Measurements from ENCODE around the gene BLOC1S5. TPM values are rescaled to one million over a fixed set of nuclear protein-coding genes. Genes with fewer than 3 reads are reported as not detected.

The BLOC1S5 gene
- polyA plus RNA-seq, 2 donors, result 3.9 to 4.5 TPM

DNA sequence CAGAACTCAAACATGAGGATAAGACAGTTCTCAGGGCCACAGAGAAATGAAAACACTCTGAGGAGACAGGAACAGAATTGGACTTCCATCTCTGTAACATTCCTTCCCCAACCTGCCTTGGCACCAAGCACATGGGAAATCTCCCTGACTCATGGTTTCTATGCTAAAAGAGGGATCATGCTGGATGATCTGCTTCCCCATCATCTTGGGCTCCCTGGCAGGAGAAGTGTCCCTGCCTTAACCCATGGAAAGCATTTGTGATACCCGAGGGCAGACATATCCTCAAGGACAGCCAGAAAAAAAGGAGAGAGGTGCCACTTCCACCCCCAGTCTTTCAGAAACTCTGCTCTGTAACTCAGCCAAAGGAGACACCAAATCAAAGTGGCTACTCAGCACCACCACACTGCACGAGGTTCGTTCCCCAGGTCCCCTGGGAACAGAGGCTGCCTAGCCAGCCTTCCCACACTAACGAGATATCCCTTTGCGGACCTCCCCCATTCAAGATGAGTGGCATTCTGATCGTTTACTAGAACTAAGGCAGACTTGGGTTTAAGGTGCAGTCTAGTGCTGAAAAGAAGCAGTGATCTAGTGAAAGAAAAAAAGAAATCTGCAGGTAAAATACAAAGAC, 34.8 kb downstream of the BLOC1S5 start:
- no peaks in the 10 kb centered on the region for H3K9me3 ChIP-seq (ENCODE audit: control insufficient read depth in 2 of 2, insufficient read depth in 1 of 2, low read depth in 1 of 2, low read length in 1 of 2)
- H3K36me3 ChIP-seq (ENCODE audit: control insufficient read depth in 2 of 2, insufficient read depth in 2 of 2, low read length in 1 of 2), result peaks cover 0 to 2% of the 10 kb centered on the region in 2 donors
- no peaks in the 10 kb centered on the region for H3K4me1 ChIP-seq (ENCODE audit: control insufficient read depth in 2 of 2, insufficient read depth in 2 of 2, low read length in 1 of 2)
- no peak overlapping the region for H3K4me3 ChIP-seq (ENCODE audit: low read depth in 1 of 2, low read length in 2 of 2)
- WGBS, 2 donors, result 40 to 43% methylated on average over 6 of the region's 6 CpGs
- H3K27me3 ChIP-seq (ENCODE audit: control insufficient read depth in 1 of 2, insufficient read depth in 2 of 2, low read length in 2 of 2), result no peaks in the 10 kb centered on the region
- no peak overlapping the region for H3K27ac ChIP-seq (ENCODE audit: low read depth in 2 of 2, low read length in 1 of 2)

- Histone ChIP-seq H3K9me3 (ENCODE audit: control insufficient read depth in 2 of 2, insufficient read depth in 1 of 2, low read depth in 1 of 2, low read length in 1 of 2) (no peaks in the 10 kb centered on the region), H3K27me3 (ENCODE audit: control insufficient read depth in 1 of 2, insufficient read depth in 2 of 2, low read length in 2 of 2) (no peaks in the 10 kb centered on the region), H3K27ac (ENCODE audit: low read depth in 2 of 2, low read length in 1 of 2) (no peak overlapping the region), H3K4me3 (ENCODE audit: low read depth in 1 of 2, low read length in 2 of 2) (no peak overlapping the region), H3K36me3 (ENCODE audit: control insufficient read depth in 2 of 2, insufficient read depth in 2 of 2, low read length in 1 of 2) (peaks cover 0 to 2% of the 10 kb centered on the region in 2 donors), H3K4me1 (ENCODE audit: control insufficient read depth in 2 of 2, insufficient read depth in 2 of 2, low read length in 1 of 2) (no peaks in the 10 kb centered on the region)
- 63 to 67% methylated on average over 2 of the region's 2 CpGs for WGBS, 2 donors
Observed at GRCh38 chr6:8027965-8028651, 36.1 kb downstream of the BLOC1S5 start.

DNA sequence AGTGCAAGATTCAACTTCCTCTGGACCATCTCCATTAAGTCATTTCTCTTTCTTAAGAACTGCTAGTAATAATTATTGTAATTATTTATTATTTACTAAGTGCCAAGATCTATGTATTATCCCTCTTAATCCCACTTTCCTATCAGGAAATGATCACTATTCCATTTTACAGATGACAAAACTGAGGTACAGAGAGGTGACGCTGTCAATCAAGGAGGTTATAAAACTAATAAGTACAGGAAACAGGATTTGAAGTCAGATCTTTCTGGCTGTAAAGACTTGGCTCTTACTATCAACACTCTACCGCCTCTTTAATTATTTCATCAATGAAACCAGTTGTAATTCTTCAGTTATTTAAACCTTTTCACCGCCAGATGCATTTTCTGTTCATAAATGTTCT, 37.4 kb downstream of the BLOC1S5 start:
- no peaks in the 10 kb centered on the region for H3K4me1 ChIP-seq (ENCODE audit: control insufficient read depth in 2 of 2, insufficient read depth in 2 of 2, low read length in 1 of 2)
- no peaks in the 10 kb centered on the region for H3K27me3 ChIP-seq (ENCODE audit: control insufficient read depth in 1 of 2, insufficient read depth in 2 of 2, low read length in 2 of 2)
- H3K9me3 ChIP-seq (ENCODE audit: control insufficient read depth in 2 of 2, insufficient read depth in 1 of 2, low read depth in 1 of 2, low read length in 1 of 2), result no peaks in the 10 kb centered on the region
- no peak overlapping the region for H3K4me3 ChIP-seq (ENCODE audit: low read depth in 1 of 2, low read length in 2 of 2)
- 90 to 97% methylated on average over 3 of the region's 3 CpGs for WGBS, 2 donors
- H3K36me3 ChIP-seq (ENCODE audit: control insufficient read depth in 2 of 2, insufficient read depth in 2 of 2, low read length in 1 of 2), result peaks cover 0 to 2% of the 10 kb centered on the region in 2 donors
- H3K27ac ChIP-seq (ENCODE audit: low read depth in 2 of 2, low read length in 1 of 2), result no peak overlapping the region

DNA sequence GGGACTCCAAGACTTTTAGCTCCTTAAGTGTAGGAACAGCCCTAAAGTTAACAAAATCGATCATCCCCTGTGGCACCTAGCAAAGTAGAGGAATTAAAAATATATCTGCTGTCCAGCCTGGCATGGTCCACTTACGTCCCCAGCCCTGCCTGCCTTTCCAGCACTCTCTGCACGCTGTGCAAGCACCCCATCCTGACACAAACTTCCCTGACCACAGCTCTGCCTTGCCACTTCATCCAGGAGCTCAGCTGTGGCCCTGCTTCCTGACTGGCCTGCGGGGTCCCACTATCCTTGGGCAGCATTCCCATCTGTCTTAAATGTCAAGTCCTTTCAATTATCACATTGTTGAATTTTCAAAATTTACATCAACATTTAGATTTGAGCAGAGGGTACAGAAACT, 39.0 kb downstream of the BLOC1S5 start:
- 88 to 92% methylated on average over 4 of the region's 4 CpGs for WGBS, 2 donors
- no peaks in the 10 kb centered on the region for H3K27me3 ChIP-seq (ENCODE audit: control insufficient read depth in 1 of 2, insufficient read depth in 2 of 2, low read length in 2 of 2)
- no peaks in the 10 kb centered on the region for H3K9me3 ChIP-seq (ENCODE audit: control insufficient read depth in 2 of 2, insufficient read depth in 1 of 2, low read depth in 1 of 2, low read length in 1 of 2)
- H3K4me3 ChIP-seq (ENCODE audit: low read depth in 1 of 2, low read length in 2 of 2), result no peak overlapping the region
- no peak overlapping the region for H3K27ac ChIP-seq (ENCODE audit: low read depth in 2 of 2, low read length in 1 of 2)
- no peaks in the 10 kb centered on the region for H3K4me1 ChIP-seq (ENCODE audit: control insufficient read depth in 2 of 2, insufficient read depth in 2 of 2, low read length in 1 of 2)
- peaks cover 0 to 2% of the 10 kb centered on the region in 2 donors for H3K36me3 ChIP-seq (ENCODE audit: control insufficient read depth in 2 of 2, insufficient read depth in 2 of 2, low read length in 1 of 2)

GRCh38 chr6:8023638-8024037, 40.6 kb downstream of the BLOC1S5 start:
- 91 to 94% methylated on average over 2 of the region's 2 CpGs for WGBS, 2 donors
- Histone ChIP-seq H3K27ac (ENCODE audit: low read depth in 2 of 2, low read length in 1 of 2) (no peak overlapping the region), H3K27me3 (ENCODE audit: control insufficient read depth in 1 of 2, insufficient read depth in 2 of 2, low read length in 2 of 2) (no peaks in the 10 kb centered on the region), H3K4me1 (ENCODE audit: control insufficient read depth in 2 of 2, insufficient read depth in 2 of 2, low read length in 1 of 2) (no peaks in the 10 kb centered on the region), H3K36me3 (ENCODE audit: control insufficient read depth in 2 of 2, insufficient read depth in 2 of 2, low read length in 1 of 2) (peaks cover 0 to 2% of the 10 kb centered on the region in 2 donors), H3K9me3 (ENCODE audit: control insufficient read depth in 2 of 2, insufficient read depth in 1 of 2, low read depth in 1 of 2, low read length in 1 of 2) (no peaks in the 10 kb centered on the region), H3K4me3 (ENCODE audit: low read depth in 1 of 2, low read length in 2 of 2) (no peak overlapping the region)

GRCh38 chr6:8020083-8020482, 44.1 kb downstream of the BLOC1S5 start:
- Histone ChIP-seq H3K9me3 (ENCODE audit: control insufficient read depth in 2 of 2, insufficient read depth in 1 of 2, low read depth in 1 of 2, low read length in 1 of 2) (no peaks in the 10 kb centered on the region), H3K27me3 (ENCODE audit: control insufficient read depth in 1 of 2, insufficient read depth in 2 of 2, low read length in 2 of 2) (no peaks in the 10 kb centered on the region), H3K4me3 (ENCODE audit: low read depth in 1 of 2, low read length in 2 of 2) (no peak overlapping the region), H3K36me3 (ENCODE audit: control insufficient read depth in 2 of 2, insufficient read depth in 2 of 2, low read length in 1 of 2) (peaks cover 0 to under 1% of the 10 kb centered on the region in 2 donors), H3K27ac (ENCODE audit: low read depth in 2 of 2, low read length in 1 of 2) (no peak overlapping the region), H3K4me1 (ENCODE audit: control insufficient read depth in 2 of 2, insufficient read depth in 2 of 2, low read length in 1 of 2) (no peaks in the 10 kb centered on the region)
- 92 to 94% methylated on average over 4 of the region's 4 CpGs for WGBS, 2 donors

DNA sequence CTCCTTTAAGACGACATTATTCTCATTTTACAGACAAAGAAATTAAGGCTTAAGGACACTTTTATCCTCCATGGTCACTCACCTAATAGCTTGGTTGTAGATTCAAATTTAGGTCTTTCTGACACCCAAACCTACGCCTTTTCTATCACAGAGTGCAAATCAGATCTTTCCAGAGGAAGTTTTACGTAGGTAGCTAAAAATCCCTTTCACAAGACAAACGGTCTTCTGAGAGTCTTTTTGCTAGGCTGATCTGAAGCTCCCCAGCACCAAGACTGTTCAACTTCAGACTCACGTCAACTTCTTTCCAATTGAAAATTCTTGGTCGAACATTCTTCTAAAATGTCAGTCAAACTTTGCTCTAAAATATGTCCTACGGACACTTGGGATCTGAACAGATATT, 46.5 kb downstream of the BLOC1S5 start:
- H3K4me1 ChIP-seq (ENCODE audit: control insufficient read depth in 2 of 2, insufficient read depth in 2 of 2, low read length in 1 of 2), result no peaks in the 10 kb centered on the region
- H3K27ac ChIP-seq (ENCODE audit: low read depth in 2 of 2, low read length in 1 of 2), result no peak overlapping the region
- H3K27me3 ChIP-seq (ENCODE audit: control insufficient read depth in 1 of 2, insufficient read depth in 2 of 2, low read length in 2 of 2), result no peaks in the 10 kb centered on the region
- H3K36me3 ChIP-seq (ENCODE audit: control insufficient read depth in 2 of 2, insufficient read depth in 2 of 2, low read length in 1 of 2), result no peaks in the 10 kb centered on the region
- WGBS, 2 donors, result 88 to 93% methylated on average over 7 of the region's 7 CpGs
- H3K4me3 ChIP-seq (ENCODE audit: low read depth in 1 of 2, low read length in 2 of 2), result no peak overlapping the region
- no peaks in the 10 kb centered on the region for H3K9me3 ChIP-seq (ENCODE audit: control insufficient read depth in 2 of 2, insufficient read depth in 1 of 2, low read depth in 1 of 2, low read length in 1 of 2)

DNA sequence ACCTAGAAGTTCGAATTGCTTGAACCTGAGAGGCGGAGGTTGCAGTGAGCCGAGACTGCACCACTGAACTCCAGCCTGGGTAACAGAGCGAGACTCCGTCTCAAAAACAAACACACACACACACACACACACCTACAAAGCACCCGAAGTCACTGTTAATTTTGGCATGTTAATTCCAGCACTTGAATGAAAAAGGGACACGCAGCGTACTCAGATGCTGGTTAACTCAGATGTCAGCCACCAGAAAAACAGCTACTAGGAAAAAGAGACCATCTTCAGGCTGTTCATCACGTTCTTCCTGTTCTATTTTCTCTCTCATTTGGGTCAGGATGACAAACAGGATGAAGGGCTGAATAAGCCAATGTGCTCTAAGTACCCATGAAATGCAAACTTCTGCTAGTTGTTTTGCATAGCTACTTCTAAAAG, 46.9 kb downstream of the BLOC1S5 start:
- H3K4me1 ChIP-seq (ENCODE audit: control insufficient read depth in 2 of 2, insufficient read depth in 2 of 2, low read length in 1 of 2), result no peaks in the 10 kb centered on the region
- no peaks in the 10 kb centered on the region for H3K9me3 ChIP-seq (ENCODE audit: control insufficient read depth in 2 of 2, insufficient read depth in 1 of 2, low read depth in 1 of 2, low read length in 1 of 2)
- no peaks in the 10 kb centered on the region for H3K36me3 ChIP-seq (ENCODE audit: control insufficient read depth in 2 of 2, insufficient read depth in 2 of 2, low read length in 1 of 2)
- H3K27me3 ChIP-seq (ENCODE audit: control insufficient read depth in 1 of 2, insufficient read depth in 2 of 2, low read length in 2 of 2), result no peaks in the 10 kb centered on the region
- H3K27ac ChIP-seq (ENCODE audit: low read depth in 2 of 2, low read length in 1 of 2), result no peak overlapping the region
- H3K4me3 ChIP-seq (ENCODE audit: low read depth in 1 of 2, low read length in 2 of 2), result no peak overlapping the region
- WGBS, 2 donors, result 77 to 86% methylated on average over 9 of the region's 9 CpGs

- H3K27ac ChIP-seq (ENCODE audit: low read depth in 2 of 2, low read length in 1 of 2), result no peak overlapping the region
- no peak overlapping the region for H3K4me3 ChIP-seq (ENCODE audit: low read depth in 1 of 2, low read length in 2 of 2)
- H3K36me3 ChIP-seq (ENCODE audit: control insufficient read depth in 2 of 2, insufficient read depth in 2 of 2, low read length in 1 of 2), result no peaks in the 10 kb centered on the region
- no peaks in the 10 kb centered on the region for H3K27me3 ChIP-seq (ENCODE audit: control insufficient read depth in 1 of 2, insufficient read depth in 2 of 2, low read length in 2 of 2)
- WGBS, 2 donors, result 56 to 83% methylated on average over 3 of the region's 3 CpGs
- H3K9me3 ChIP-seq (ENCODE audit: control insufficient read depth in 2 of 2, insufficient read depth in 1 of 2, low read depth in 1 of 2, low read length in 1 of 2), result no peaks in the 10 kb centered on the region
- H3K4me1 ChIP-seq (ENCODE audit: control insufficient read depth in 2 of 2, insufficient read depth in 2 of 2, low read length in 1 of 2), result no peaks in the 10 kb centered on the region
Observed at GRCh38 chr6:8014947-8015346, 49.2 kb downstream of the BLOC1S5 start.

- no peak overlapping the region for H3K4me3 ChIP-seq (ENCODE audit: low read depth in 1 of 2, low read length in 2 of 2)
- no peaks in the 10 kb centered on the region for H3K9me3 ChIP-seq (ENCODE audit: control insufficient read depth in 2 of 2, insufficient read depth in 1 of 2, low read depth in 1 of 2, low read length in 1 of 2)
- no peaks in the 10 kb centered on the region for H3K27me3 ChIP-seq (ENCODE audit: control insufficient read depth in 1 of 2, insufficient read depth in 2 of 2, low read length in 2 of 2)
- H3K36me3 ChIP-seq (ENCODE audit: control insufficient read depth in 2 of 2, insufficient read depth in 2 of 2, low read length in 1 of 2), result no peaks in the 10 kb centered on the region
- no peaks in the 10 kb centered on the region for H3K4me1 ChIP-seq (ENCODE audit: control insufficient read depth in 2 of 2, insufficient read depth in 2 of 2, low read length in 1 of 2)
- H3K27ac ChIP-seq (ENCODE audit: low read depth in 2 of 2, low read length in 1 of 2), result no peak overlapping the region
- 40 to 57% methylated on average over 3 of the region's 3 CpGs for WGBS, 2 donors
Observed at GRCh38 chr6:8013763-8014162, 50.4 kb downstream of the BLOC1S5 start.

All from esophagus (tissue), 2 donors.